H1 (cell line): ENCODE measurements around the gene ZNF618. TPM values are rescaled to one million over a fixed set of nuclear protein-coding genes. Genes with fewer than 3 reads are reported as not detected.

ENCODE experiments used
- CEBPB ChIP-seq: IDR thresholded peaks from 2 replicates; pipeline ENCODE4 v1.6.1; 2012; ENCODE audit warnings: low read depth, low read length
- JUND ChIP-seq: IDR thresholded peaks from 2 replicates; pipeline ENCODE4 v1.6.1; 2011; ENCODE audit warnings: mild to moderate bottlenecking, improper control_type of control experiment, low read length
- RNF2 ChIP-seq: fragments of 200-900, 300-1000 bp; sonication (generic); IDR thresholded peaks from 2 replicates; pipeline ENCODE4 v1.7.1; 2016; ENCODE audit warnings: borderline replicate concordance, low read depth, mild to moderate bottlenecking, antibody characterized with exemption, low read length; ENCODE audit not compliant: poor library complexity, severe bottlenecking; ENCODE audit errors: missing control alignments
- polyA plus RNA-seq, 7 experiments: library from polyadenylated mRNA; depleted of rRNA in 3 of 7; stranded (reverse) in 5 of 7; unstranded in 2 of 7; fragments of >200 nt in 5 of 7; fragments of 200-250 nt in 2 of 7; gene quantifications; 1 replicate in 5 of 7; 2 replicates in 1 of 7; 4 replicates in 1 of 7; pipeline versions ENCODE4 v1.2.1 to v1.2.3, GENCODE V29; 2011 to 2013; ENCODE audit warnings: missing spikeins in 2 of 7, mixed read lengths in 2 of 7
- total RNA-seq: library from RNA; stranded (reverse); fragmentation: NEBNext Ultra II Directional; extraction: Animal tissue kit (Norgen Biotek cat#: 25700); gene quantifications from 2 replicates; pipeline ENCODE4 v1.2.1, GENCODE V29; 2021

ZNF618 gene
- total and polyA plus RNA-seq, 2 of the 8 experiments (the other 6 are each of a cell fraction or from before 2014, with no cell fraction given): 9.6 to 28.5 TPM

- TF ChIP-seq RNF2 (no peak), CEBPB (no peak), JUND (no peak)
Measured at GRCh38 chr9:114027159-114027862, 151.2 kb downstream of the ZNF618 start (continued).
